GM18505 (cell line): Measurements from ENCODE around the gene SMARCAD1.

ENCODE experiments used
- ATAC-seq: cut with Tn5 transposase; IDR thresholded peaks from one replicate; pipeline ENCODE4 v1.9.1; 2021; ENCODE audit not compliant: unreplicated experiment
- POLR2A ChIP-seq: IDR thresholded peaks from 4 replicates; pipeline ENCODE4 v1.6.1; 2011; ENCODE audit warnings: borderline replicate concordance; ENCODE audit not compliant: insufficient read depth, insufficient read length; ENCODE audit errors: extremely low read depth

SMARCAD1 gene

DNA sequence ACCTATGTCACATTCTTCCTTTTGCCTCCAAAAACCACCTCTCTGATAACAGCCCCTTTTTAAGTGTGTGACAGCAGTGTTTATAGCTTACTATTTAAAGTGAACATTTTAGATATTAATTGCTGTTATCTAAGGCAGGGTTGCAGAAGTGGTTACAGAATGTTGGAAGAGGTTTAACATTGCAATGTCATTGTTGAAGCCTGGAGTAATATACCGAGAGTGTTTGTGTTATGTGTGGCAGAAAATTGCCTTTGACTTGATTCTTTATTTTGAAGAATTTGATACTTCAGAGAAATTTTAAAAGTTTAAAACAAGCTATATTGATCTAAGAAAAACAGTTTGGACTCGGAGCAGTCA, 37.1 kb downstream of the SMARCAD1 start:
- ATAC-seq, result no peak

DNA sequence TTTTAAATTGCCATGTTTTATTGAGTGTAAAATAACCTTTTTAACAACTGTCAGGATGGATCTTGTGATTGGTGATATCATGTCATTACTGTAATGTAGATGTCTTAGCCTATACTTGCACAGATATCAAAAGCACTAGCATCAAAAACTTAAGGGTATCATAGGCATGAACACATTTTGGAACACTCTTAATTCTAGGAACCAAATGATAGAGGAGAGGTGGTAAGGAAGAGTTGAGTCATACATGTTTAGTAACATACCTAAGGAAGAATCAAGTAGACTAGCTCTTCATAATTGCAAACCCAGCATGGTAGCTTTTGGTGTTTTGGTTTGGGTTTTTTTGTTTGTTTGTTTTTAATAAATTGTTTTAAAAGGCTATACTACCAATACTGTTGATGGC, 43.4 kb downstream of the SMARCAD1 start:
- TF ChIP-seq POLR2A, result no peak
- no peak for ATAC-seq

More for the DNA sequence above, 37.1 kb downstream of the SMARCAD1 start:
- TF ChIP-seq POLR2A, result no peak

DNA sequence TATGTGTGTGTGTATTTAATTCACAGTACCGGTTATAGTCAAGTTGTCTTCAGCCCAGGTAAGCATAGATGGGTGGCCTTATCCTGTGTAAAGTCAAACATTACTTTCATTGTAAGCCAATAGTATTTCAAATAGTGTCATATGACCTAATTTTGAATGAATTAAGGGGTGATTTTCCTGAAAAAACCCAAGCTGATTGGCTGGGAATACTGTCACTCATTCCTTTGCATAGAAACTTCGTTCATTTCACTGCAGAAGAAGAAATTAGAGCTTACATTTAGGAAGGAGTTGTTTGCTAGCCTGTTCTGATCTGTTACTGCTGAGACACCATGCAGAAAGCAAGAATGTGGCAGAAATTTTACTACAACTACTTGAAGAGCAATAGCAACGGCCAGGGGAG, 45.4 kb downstream of the SMARCAD1 start:
- no peak for ATAC-seq
- no peak for TF ChIP-seq POLR2A

DNA sequence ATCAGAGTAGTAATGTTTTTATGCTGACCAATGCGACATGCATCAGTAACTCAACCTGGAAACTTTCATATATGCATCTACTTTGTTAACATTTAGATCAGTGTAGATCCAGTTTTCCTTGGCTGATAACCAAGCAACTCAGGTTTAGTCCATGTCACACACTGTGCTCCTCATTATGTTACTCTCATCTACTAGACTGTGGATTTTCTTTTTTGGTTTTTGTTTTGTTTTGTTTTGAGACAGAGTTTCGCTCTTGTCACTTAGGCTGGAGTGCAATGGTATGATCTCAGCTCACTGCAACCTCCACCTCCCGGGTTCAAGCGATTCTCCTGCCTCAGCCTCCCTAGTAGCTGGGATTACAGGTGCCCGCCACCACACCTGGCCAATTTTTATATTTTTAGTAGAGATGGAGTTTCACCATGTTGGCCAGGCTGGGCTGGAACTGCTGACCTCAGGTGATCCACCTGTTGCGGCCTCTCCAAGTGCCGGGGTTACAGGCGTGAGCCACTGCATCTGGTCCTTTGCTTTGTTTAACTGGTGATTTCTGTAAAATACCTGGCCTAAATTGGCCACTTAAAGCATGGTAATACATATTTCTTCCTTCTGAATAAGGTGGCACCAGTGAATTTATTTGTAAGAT, 48.6 kb downstream of the SMARCAD1 start:
- TF ChIP-seq POLR2A, result no peak
- ATAC-seq, result no peak

DNA sequence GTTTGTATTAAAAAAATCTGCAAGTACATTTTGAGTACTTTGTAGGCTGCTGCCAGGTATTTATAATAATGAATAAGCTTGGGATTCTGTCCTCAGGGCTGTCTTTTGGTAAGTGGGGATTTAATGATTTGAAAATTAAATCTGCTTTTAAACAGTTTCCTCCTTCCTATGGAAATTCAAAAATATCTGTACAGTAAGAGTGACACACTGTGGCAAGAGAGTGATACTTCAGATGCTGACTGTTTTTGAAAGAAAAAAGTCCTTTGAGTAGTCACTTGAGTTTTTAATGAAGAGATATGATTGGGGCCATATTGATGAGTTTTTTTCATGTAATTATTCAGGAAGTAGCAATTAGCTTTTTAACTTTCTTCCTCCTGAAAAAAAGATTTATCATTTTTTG, 49.2 kb downstream of the SMARCAD1 start:
- no peak for TF ChIP-seq POLR2A
- no peak for ATAC-seq

DNA sequence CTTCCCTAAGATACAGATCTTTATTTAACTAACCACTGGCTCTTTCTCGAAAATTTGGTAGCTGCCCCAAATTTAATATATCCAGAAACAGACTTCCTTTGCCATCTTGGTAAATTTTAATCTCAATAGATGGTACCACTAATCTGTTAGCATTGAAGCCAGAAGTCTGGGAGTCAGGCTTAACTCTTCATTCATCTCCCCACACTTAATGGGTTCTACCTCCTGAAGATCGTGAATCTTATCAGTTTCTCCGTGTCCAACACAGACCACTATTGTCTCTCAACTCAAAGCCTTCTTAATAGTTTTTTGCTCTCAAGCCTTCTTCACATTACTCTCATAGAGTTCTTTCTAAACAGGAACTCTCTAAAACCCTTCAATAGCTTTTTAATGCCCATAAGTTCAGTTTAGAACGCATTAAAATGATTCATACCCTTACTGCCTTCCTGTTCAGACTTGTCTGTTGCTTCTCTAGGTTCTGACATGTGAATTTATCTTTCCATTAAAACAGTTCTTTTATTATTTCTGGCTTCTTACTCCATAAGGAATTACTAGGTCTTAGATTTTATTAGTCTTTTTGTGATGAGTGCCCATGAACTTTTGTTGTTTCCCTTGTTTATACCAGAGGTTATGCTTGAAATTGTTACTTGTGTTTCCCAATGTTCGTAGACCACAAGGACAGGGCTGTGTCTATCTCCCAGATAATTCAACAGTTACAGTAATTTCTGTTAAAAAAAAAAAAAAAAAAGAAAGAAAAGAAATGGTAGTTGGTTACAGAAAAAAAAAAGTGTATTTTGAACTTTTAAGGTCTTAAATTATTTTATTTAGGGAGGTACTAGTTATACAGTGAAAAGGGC, 54.7 kb downstream of the SMARCAD1 start:
- no peak for TF ChIP-seq POLR2A
- no peak for ATAC-seq

DNA sequence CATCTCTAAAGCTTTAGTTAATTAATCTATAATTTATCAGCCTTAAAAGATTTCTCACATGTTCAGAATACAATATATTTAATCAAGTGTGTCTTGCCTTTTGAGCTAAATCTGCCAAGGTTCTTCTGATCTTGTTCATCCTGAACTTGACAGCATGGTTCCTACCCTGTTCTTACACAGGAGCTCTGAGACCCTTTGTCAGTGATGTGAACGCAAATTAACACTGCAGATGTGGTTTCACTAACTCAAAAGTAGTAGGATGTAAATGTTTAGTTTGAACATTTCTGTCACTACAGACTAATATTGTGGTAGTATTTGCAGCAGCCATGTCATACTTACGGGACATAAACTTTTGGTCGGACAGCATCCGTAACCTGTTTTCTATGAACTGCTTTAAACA, 59.4 kb downstream of the SMARCAD1 start:
- no peak for TF ChIP-seq POLR2A
- no peak for ATAC-seq

DNA sequence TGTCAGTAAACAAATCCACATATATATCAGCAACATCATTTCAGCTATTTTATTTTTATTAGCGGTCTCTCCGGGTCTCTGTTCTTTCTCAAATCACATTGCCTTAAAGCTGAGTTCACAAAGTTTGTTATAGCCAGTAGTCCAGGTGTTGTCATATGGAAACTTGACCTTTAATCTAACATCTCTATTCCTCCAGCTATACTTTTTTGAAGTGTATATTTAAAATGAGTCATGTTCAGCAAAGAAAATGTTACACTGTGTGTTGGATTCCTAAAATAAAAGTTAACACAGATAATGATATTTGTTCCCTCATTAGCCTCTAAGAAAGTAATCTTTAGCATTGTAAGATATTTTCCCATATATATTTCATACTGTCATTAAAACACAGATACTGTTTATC, 63.6 kb downstream of the SMARCAD1 start:
- no peak for ATAC-seq
- no peak for TF ChIP-seq POLR2A

DNA sequence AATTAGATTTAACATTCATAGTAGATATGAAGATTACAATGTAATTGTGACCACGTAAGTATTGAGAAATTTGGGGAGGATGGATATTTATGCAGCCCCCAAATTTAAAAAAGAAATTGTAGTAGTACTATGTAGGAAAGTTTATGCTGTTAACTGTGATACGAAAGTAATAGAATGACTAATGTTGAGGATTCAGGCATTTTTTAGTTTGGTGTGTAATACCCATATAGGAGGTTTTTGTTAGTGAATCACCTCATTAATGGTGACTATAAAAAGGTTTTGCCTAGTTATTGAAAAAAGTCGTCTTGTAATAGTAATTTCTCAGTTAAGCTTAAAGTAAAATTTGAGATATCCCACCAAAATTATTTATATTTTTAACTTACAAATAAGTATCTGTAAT, 67.2 kb downstream of the SMARCAD1 start:
- TF ChIP-seq POLR2A, result no peak
- no peak for ATAC-seq

DNA sequence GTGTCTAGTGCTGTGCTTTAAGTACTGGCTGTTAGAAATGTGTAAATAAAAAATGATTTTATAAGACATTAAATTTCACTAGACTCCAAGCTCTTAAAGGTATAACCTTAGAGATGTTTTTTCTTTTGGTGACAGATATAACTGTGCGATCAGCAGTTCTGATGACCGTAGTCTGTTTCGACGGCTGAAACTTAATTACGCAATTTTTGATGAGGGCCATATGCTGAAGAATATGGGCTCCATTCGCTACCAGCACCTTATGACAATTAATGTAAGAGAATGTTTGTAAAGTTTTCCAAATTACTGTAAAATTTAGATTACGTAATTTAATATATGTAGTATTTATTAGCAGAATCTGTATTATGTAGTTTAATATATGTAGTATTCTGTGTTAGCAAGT, 68.5 kb downstream of the SMARCAD1 start:
- no peak for TF ChIP-seq POLR2A
- ATAC-seq, result no peak

DNA sequence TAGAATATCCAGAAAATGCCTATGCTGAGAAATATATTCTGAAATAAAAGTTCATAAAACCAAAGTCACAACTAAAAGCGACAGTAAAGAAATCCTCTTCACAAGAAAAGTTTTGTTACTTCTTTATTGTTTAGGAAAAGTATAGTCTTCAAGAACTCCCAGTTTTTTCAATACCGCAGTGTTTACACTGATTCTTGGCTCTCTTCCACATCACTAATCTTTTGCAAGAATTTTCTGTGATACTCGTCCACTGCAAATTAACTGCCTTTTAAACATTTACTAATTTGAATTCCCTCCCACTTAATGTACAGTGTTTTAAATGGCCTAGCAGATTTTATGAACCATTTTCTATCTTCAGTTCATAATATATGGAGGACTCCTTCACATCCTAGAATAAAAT, 69.9 kb downstream of the SMARCAD1 start:
- no peak for ATAC-seq
- TF ChIP-seq POLR2A, result no peak

DNA sequence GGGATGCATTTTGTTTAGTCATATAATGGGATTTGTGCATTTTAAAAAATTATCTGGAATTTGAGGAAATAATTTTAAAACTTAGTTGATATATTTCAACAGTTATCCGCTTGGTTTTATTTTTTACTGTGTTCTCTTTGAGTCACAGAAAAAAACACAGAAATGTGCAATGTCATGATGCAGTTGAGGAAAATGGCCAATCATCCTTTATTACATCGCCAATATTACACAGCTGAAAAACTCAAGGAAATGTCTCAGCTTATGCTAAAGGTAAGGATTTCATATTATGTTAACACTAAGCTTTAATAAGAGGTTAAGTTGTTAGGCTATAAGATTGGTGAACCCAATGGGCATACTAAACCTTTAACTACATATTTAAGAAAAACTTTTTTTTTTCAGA, 71.1 kb downstream of the SMARCAD1 start:
- no peak for ATAC-seq
- no peak for TF ChIP-seq POLR2A

DNA sequence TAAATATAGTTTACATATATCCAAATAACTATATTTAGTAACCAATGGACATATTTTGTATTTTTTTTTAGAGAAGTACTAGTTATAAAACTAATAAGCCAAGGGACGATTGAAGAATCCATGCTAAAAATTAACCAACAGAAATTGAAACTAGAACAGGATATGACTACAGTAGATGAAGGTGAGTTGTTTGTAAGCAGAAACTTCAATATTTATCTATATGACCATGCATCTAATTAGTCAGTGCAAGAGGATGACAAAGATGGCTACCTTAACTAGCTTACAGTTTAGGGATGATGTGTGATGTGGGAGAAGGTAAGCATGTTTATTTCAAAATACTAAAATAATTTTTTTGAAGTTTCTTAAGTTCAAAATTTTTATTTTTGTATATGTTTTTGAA, 77.2 kb downstream of the SMARCAD1 start:
- no peak for ATAC-seq
- TF ChIP-seq POLR2A, result no peak

DNA sequence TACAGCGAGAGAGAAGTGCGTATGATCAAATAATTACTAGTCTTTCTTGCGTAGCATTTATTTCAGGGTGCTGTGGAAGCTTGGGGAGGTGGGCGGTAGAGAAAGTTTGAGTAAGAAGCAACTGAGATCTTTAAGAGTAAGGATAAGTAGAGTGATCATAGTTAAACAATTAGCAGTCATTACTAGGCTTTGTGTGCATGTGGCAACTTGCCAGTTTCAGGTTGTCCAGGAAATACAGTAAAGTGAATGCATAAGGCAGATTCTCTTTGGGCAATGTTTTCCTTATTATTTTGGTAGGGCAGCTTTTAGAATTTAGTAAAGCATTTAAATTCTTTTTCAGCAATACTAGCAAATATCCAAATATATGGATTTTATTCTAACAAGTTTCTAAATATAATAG, 78.0 kb downstream of the SMARCAD1 start:
- ATAC-seq, result no peak
- no peak for TF ChIP-seq POLR2A
